ENCODE results near the gene CACNA2D1. TPM values are rescaled to one million over a fixed set of nuclear protein-coding genes. Genes with fewer than 3 reads are reported as not detected.

The CACNA2D1 gene
- total and polyA plus RNA-seq, 4 donors, result 1.1 to 33.4 (median 6.5) TPM

- peaks cover 0 to 2% (median 0%) of the 10 kb centered on the region in 4 donors for H3K9me3 ChIP-seq (ENCODE audit: control insufficient read depth in 4 of 4, insufficient read depth in 3 of 4, low read length in 3 of 4)
- 66 to 75% methylated on average over 3 of the region's 3 CpGs for WGBS, 2 donors
- H3K9ac ChIP-seq (ENCODE audit: insufficient read depth in 1 of 2, low read length in 2 of 2), result no peak overlapping the region
- H3K27ac ChIP-seq (ENCODE audit: low read depth in 1 of 2, low read length in 1 of 2), result no peak overlapping the region
- H3K27me3 ChIP-seq (ENCODE audit: control insufficient read depth in 3 of 3, insufficient read depth in 3 of 3, low read length in 2 of 3), result no peaks in the 10 kb centered on the region
- H3K4me1 ChIP-seq (ENCODE audit: control insufficient read depth in 5 of 5, insufficient read depth in 5 of 5, low read length in 5 of 5), result no peaks in the 10 kb centered on the region
- no peak for ATAC-seq (ENCODE audit: insufficient read depth, low FRiP score)
- no peak for DNase-seq
- no peaks in the 10 kb centered on the region for H3K36me3 ChIP-seq (ENCODE audit: control insufficient read depth in 4 of 4, insufficient read depth in 4 of 4, low read length in 4 of 4)
- H3K4me3 ChIP-seq, result no peak overlapping the region
- TF ChIP-seq, protein P1, sequence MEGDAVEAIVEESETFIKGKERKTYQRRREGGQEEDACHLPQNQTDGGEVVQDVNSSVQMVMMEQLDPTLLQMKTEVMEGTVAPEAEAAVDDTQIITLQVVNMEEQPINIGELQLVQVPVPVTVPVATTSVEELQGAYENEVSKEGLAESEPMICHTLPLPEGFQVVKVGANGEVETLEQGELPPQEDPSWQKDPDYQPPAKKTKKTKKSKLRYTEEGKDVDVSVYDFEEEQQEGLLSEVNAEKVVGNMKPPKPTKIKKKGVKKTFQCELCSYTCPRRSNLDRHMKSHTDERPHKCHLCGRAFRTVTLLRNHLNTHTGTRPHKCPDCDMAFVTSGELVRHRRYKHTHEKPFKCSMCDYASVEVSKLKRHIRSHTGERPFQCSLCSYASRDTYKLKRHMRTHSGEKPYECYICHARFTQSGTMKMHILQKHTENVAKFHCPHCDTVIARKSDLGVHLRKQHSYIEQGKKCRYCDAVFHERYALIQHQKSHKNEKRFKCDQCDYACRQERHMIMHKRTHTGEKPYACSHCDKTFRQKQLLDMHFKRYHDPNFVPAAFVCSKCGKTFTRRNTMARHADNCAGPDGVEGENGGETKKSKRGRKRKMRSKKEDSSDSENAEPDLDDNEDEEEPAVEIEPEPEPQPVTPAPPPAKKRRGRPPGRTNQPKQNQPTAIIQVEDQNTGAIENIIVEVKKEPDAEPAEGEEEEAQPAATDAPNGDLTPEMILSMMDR (IDR thresholded peaks at IDR 0.05; ENCODE audit: control extremely low read depth, extremely low read depth), result no peak
Measured at GRCh38 chr7:82156168-82156567, 287.4 kb downstream of the CACNA2D1 start.

DNA sequence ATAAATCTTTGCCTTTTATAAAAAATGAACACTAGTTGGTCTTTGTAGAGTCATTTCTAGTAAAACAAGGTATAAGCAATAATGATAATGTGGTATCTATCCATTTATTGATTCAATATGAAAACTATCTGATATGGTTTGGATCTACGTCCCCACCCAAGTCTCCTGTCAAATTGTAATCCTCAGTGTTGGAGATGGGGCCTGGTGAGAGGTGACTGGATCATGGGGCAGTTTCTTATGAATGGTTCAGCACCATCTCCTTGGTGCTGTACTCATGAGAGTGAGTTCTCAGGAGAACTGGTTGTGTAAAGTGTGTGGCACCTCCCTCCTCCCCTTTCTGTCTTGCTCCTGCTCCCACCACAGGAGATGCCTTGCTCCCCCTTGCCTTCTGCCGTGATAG lies 288.8 kb downstream of the CACNA2D1 start:
- DNase-seq, result no peak
- Histone ChIP-seq H3K4me3 (no peak overlapping the region), H3K4me1 (ENCODE audit: control insufficient read depth in 5 of 5, insufficient read depth in 5 of 5, low read length in 5 of 5) (no peaks in the 10 kb centered on the region), H3K9me3 (ENCODE audit: control insufficient read depth in 4 of 4, insufficient read depth in 3 of 4, low read length in 3 of 4) (no peaks in the 10 kb centered on the region), H3K36me3 (ENCODE audit: control insufficient read depth in 4 of 4, insufficient read depth in 4 of 4, low read length in 4 of 4) (no peaks in the 10 kb centered on the region), H3K27ac (ENCODE audit: low read depth in 1 of 2, low read length in 1 of 2) (no peak overlapping the region), H3K27me3 (ENCODE audit: control insufficient read depth in 3 of 3, insufficient read depth in 3 of 3, low read length in 2 of 3) (no peaks in the 10 kb centered on the region), H3K9ac (ENCODE audit: insufficient read depth in 1 of 2, low read length in 2 of 2) (no peak overlapping the region)
- TF ChIP-seq, protein P1 (IDR thresholded peaks at IDR 0.05; ENCODE audit: control extremely low read depth, extremely low read depth), result no peak
- ATAC-seq (ENCODE audit: insufficient read depth, low FRiP score), result no peak
- WGBS, 2 donors, result 66 to 75% methylated on average over 2 of the region's 2 CpGs

DNA sequence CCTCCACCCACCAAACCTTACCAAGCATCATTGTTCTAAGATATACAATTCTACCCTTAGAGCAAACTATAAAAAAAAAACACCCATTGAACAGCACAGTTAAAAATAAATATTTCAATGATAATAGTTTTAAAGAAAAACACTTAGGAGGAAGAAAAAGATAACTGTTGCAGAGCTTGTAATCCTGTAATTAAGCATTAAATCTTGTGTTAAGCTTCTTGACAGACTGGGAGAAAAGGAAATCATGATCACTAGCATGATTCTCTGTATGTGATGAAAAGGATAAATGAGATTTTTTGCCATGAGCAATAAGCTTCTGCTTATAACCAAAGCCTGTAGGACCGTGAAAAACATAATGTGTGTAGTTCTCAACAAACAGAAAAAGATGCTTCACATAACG lies 289.8 kb downstream of the CACNA2D1 start:
- no peak overlapping the region for H3K27ac ChIP-seq (ENCODE audit: low read depth in 1 of 2, low read length in 1 of 2)
- TF ChIP-seq, protein P1 (IDR thresholded peaks at IDR 0.05; ENCODE audit: control extremely low read depth, extremely low read depth), result no peak
- 84 to 92% methylated on average over 2 of the region's 2 CpGs for WGBS, 2 donors
- H3K36me3 ChIP-seq (ENCODE audit: control insufficient read depth in 4 of 4, insufficient read depth in 4 of 4, low read length in 4 of 4), result no peaks in the 10 kb centered on the region
- no peak for DNase-seq
- no peaks in the 10 kb centered on the region for H3K9me3 ChIP-seq (ENCODE audit: control insufficient read depth in 4 of 4, insufficient read depth in 3 of 4, low read length in 3 of 4)
- no peak overlapping the region for H3K4me3 ChIP-seq
- no peak for ATAC-seq (ENCODE audit: insufficient read depth, low FRiP score)
- H3K9ac ChIP-seq (ENCODE audit: insufficient read depth in 1 of 2, low read length in 2 of 2), result no peak overlapping the region
- H3K27me3 ChIP-seq (ENCODE audit: control insufficient read depth in 3 of 3, insufficient read depth in 3 of 3, low read length in 2 of 3), result no peaks in the 10 kb centered on the region
- H3K4me1 ChIP-seq (ENCODE audit: control insufficient read depth in 5 of 5, insufficient read depth in 5 of 5, low read length in 5 of 5), result no peaks in the 10 kb centered on the region

GRCh38 chr7:82152858-82153257 lies 290.7 kb downstream of the CACNA2D1 start:
- Histone ChIP-seq H3K27ac (ENCODE audit: low read depth in 1 of 2, low read length in 1 of 2) (no peak overlapping the region), H3K9me3 (ENCODE audit: control insufficient read depth in 4 of 4, insufficient read depth in 3 of 4, low read length in 3 of 4) (no peaks in the 10 kb centered on the region), H3K36me3 (ENCODE audit: control insufficient read depth in 4 of 4, insufficient read depth in 4 of 4, low read length in 4 of 4) (no peaks in the 10 kb centered on the region), H3K4me3 (no peak overlapping the region), H3K4me1 (ENCODE audit: control insufficient read depth in 5 of 5, insufficient read depth in 5 of 5, low read length in 5 of 5) (no peaks in the 10 kb centered on the region), H3K9ac (ENCODE audit: insufficient read depth in 1 of 2, low read length in 2 of 2) (no peak overlapping the region), H3K27me3 (ENCODE audit: control insufficient read depth in 3 of 3, insufficient read depth in 3 of 3, low read length in 2 of 3) (no peaks in the 10 kb centered on the region)
- ATAC-seq (ENCODE audit: insufficient read depth, low FRiP score) (no peak), DNase-seq (no peak)
- TF ChIP-seq, protein P1 (IDR thresholded peaks at IDR 0.05; ENCODE audit: control extremely low read depth, extremely low read depth), result no peak
- 89 to 95% methylated on average over 1 of the region's 1 CpG for WGBS, 2 donors

Data from lung (tissue), 12 donors.